Central memory CD8-positive, alpha-beta T cell (primary cell): Measurements from ENCODE around the gene RFXANK.
A peak's percentile ranks its signal among the peaks of the same experiment; 100 is the strongest.
"Not testable (repeated sequence)": the region's sequence is repeated elsewhere in the genome, so short reads cannot be mapped to it uniquely, and the experiment has no call there.

ENCODE experiments used
- ATAC-seq: fragments of 150-1000 bp; cut with Tn5 transposase; replicated peaks from 2 replicates; pipeline ENCODE4 v1.10.0; 2022; ENCODE audit warnings: mild to moderate bottlenecking, moderate FRiP score, moderate number of reproducible peaks; ENCODE audit not compliant: poor library complexity, severe bottlenecking; ENCODE audit errors: extremely low read depth
- DNase-seq, 2 donors: peaks; one replicate each; pipeline ENCODE4 v3.0.0; 2021; ENCODE audit warnings: low spot score in 2 of 2
- H3K27ac Mint-ChIP-seq: one replicate; pipeline ENCODE4 v1.8.0; 2022; ENCODE audit warnings: low read depth, mild to moderate bottlenecking, moderate library complexity, mixed read lengths
- H3K27me3 Mint-ChIP-seq: one replicate; pipeline ENCODE4 v1.8.0; 2022; ENCODE audit warnings: mixed read lengths
- H3K36me3 Mint-ChIP-seq: one replicate; pipeline ENCODE4 v1.8.0; 2022; ENCODE audit warnings: mild to moderate bottlenecking, moderate library complexity, mixed read lengths; ENCODE audit not compliant: insufficient read depth
- H3K4me1 Mint-ChIP-seq: one replicate; pipeline ENCODE4 v1.8.0; 2022; ENCODE audit warnings: mixed read lengths
- H3K4me3 Mint-ChIP-seq: one replicate; pipeline ENCODE4 v1.8.0; 2022; ENCODE audit warnings: mild to moderate bottlenecking, moderate library complexity, mixed read lengths
- H3K9me3 Mint-ChIP-seq: one replicate; pipeline ENCODE4 v1.8.0; 2022; ENCODE audit warnings: mixed read lengths

RFXANK gene

DNA sequence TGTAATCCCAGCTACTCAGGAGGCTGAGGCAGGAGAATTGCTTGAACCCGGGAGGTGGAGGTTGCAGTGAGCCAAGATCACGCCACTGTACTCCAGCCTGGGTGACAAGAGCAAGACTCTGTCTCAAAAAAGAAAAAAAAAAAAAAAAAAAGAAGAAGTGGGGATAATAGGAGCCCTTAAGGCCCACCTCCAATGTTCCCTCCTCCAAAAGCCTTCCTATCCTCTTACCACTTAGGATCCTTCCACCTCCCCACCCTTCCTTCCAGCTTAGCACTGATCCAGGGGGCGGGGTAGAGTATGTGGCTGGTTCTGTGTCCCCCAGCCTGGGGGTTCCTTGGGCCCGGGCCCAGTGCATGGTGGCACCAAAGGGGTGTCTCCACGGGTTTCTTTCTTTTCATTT, 18.8 kb upstream of the RFXANK start:
- not testable (repeated sequence) for H3K27ac Mint-ChIP-seq, DNase-seq, ATAC-seq, H3K4me3 Mint-ChIP-seq, H3K9me3 Mint-ChIP-seq, H3K36me3 Mint-ChIP-seq
- H3K4me1 Mint-ChIP-seq: peaks cover 22% of the 10 kb centered on the region
- peaks cover 12% of the 10 kb centered on the region for H3K27me3 Mint-ChIP-seq

DNA sequence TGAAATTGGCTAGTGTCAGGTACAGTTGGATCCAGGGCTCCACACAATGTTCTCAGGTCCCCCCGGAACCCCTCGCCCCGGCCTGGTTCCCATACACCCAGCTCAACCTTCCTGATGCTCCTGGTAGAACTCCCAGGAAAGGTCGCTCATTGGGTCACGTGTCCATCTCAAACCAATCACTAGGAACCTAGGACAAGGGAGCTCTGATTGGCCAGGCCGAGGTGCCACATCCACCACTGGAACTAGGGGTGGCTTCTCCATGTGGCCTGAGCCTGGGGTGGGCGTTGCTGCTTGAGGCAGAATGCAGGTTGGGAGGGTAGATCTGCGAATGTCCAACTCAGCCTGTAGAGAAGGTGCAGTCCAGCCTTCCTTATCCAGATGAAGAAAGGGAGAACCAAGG, 15.1 kb upstream of the RFXANK start:
- ATAC-seq: no peak
- no peak for DNase-seq
- no peaks in the 10 kb centered on the region for H3K27me3 Mint-ChIP-seq
- no peak overlapping the region for H3K4me3 Mint-ChIP-seq
- H3K9me3 Mint-ChIP-seq: no peaks in the 10 kb centered on the region
- H3K27ac Mint-ChIP-seq: no peak overlapping the region
- H3K4me1 Mint-ChIP-seq: no peaks in the 10 kb centered on the region
- H3K36me3 Mint-ChIP-seq: peaks cover 10% of the 10 kb centered on the region

GRCh38 chr19:19179548-19180441, 12.3 kb upstream of the RFXANK start:
- Mint-ChIP-seq H3K27ac (no peak overlapping the region), H3K4me3 (no peak overlapping the region), H3K36me3 (peaks cover 11% of the 10 kb centered on the region), H3K27me3 (no peaks in the 10 kb centered on the region), H3K4me1 (no peaks in the 10 kb centered on the region), H3K9me3 (no peaks in the 10 kb centered on the region)
- no peak for DNase-seq
- ATAC-seq: no peak

DNA sequence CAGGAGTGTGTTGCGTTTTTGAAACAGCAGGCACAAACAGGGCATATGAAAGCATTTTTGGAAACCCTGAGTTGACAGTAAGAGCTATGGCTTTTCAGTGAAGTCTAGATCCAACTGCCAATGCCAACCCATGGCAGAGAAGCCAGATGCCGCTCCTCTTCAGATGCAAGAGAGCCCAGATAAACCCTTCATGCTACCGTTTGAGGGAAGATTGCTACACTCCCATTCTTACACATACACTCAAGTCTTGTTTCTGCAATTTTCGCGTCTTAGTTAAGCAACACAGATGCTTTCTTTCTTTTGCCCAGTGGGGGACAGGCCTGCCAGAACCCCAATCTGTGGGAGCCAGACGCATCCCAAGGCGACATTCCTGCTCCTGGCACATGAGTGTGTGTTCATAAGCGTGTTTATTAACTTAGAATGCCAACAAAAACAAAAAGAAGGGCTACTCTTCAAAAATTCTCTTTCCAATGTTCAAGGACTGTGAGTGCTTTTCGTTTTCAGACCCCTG, 10.5 kb upstream of the RFXANK start:
- Mint-ChIP-seq H3K27ac (no peak overlapping the region), H3K4me3 (no peak overlapping the region), H3K9me3 (no peaks in the 10 kb centered on the region), H3K27me3 (no peaks in the 10 kb centered on the region), H3K4me1 (peaks cover 7% of the 10 kb centered on the region), H3K36me3 (peaks cover 12% of the 10 kb centered on the region)
- ATAC-seq (no peak), DNase-seq (no peak)

DNA sequence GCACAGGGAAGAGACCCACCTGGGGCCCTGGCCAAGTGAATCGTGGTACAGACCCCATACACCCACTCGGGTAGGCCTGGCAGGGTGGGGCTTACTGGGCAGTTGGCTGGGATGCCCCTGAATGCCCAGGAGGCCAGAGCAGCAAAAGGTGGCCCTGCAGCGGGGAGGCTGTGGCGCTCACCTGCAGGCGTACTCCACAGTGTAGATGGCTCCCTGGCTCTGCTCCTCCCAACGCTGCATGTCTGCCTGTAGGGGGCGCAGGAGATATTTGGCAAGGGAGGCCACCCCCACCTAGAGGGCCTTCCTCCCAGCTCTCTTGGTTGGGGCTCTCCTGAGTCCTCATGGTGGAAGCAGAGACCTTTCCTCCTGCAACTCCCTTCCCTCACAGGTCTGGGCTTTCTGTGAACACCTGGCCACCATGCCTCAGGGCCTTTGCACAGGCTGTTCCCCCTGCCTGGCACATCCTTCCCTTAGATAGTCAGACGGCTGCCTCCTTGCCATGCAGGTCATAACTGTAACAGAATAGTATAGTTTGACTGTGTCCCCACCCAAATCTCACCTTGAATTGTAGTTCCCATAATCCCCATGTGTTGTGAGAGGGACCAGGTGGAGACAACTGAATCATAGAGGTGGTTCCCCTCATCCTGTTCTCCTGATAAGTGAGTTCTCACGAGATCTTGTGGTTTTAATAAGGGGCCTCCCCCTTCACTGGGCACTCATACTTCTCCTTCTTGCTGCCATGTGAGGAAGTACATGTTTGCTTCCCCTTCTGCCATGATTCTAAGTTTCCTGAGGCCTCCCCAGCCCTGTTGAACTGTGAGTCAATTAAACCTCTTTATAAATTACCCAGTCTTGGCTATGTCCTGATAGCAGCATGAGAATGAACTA, 6.0 kb upstream of the RFXANK start:
- H3K9me3 Mint-ChIP-seq: no peaks in the 10 kb centered on the region
- peak; percentile 29 to 40 for DNase-seq
- H3K27me3 Mint-ChIP-seq: no peaks in the 10 kb centered on the region
- ATAC-seq: peak; percentile 73
- H3K4me1 Mint-ChIP-seq: peaks cover 36% of the 10 kb centered on the region
- peaks cover 13% of the 10 kb centered on the region for H3K36me3 Mint-ChIP-seq
- no peak overlapping the region for H3K4me3 Mint-ChIP-seq
- H3K27ac Mint-ChIP-seq: no peak overlapping the region

GRCh38 chr19:19186742-19187141, 5.3 kb upstream of the RFXANK start:
- peaks cover 13% of the 10 kb centered on the region for H3K36me3 Mint-ChIP-seq
- DNase-seq: no peak
- H3K27me3 Mint-ChIP-seq: no peaks in the 10 kb centered on the region
- ATAC-seq: no peak
- no peak overlapping the region for H3K4me3 Mint-ChIP-seq
- H3K4me1 Mint-ChIP-seq: peaks cover 41% of the 10 kb centered on the region
- H3K27ac Mint-ChIP-seq: no peak overlapping the region
- H3K9me3 Mint-ChIP-seq: no peaks in the 10 kb centered on the region

- peak overlapping the region; percentile 97 for H3K4me3 Mint-ChIP-seq
- no peaks in the 10 kb centered on the region for H3K9me3 Mint-ChIP-seq
- ATAC-seq: peak; percentile 2
- H3K27me3 Mint-ChIP-seq: no peaks in the 10 kb centered on the region
- peaks cover 22% of the 10 kb centered on the region for H3K36me3 Mint-ChIP-seq
- DNase-seq: no peak
- peaks cover 62% of the 10 kb centered on the region for H3K4me1 Mint-ChIP-seq
- peak overlapping the region; percentile 99 for H3K27ac Mint-ChIP-seq
These were observed 335 bp upstream of the RFXANK start for GRCh38 chr19:19191768-19192077.

GRCh38 chr19:19192910-19193423, 909 bp downstream of the RFXANK start:
- H3K36me3 Mint-ChIP-seq: peaks cover 25% of the 10 kb centered on the region
- H3K4me1 Mint-ChIP-seq: peaks cover 59% of the 10 kb centered on the region
- DNase-seq (no peak), ATAC-seq (peak; percentile 26)
- peak overlapping the region; percentile 99 for H3K27ac Mint-ChIP-seq
- H3K9me3 Mint-ChIP-seq: no peaks in the 10 kb centered on the region
- H3K27me3 Mint-ChIP-seq: no peaks in the 10 kb centered on the region
- peak overlapping the region; percentile 97 for H3K4me3 Mint-ChIP-seq

- Mint-ChIP-seq H3K27me3 (no peaks in the 10 kb centered on the region), H3K36me3 (peaks cover 24% of the 10 kb centered on the region), H3K4me1 (peaks cover 53% of the 10 kb centered on the region), H3K9me3 (no peaks in the 10 kb centered on the region), H3K4me3 (peak overlapping the region; percentile 97), H3K27ac (peak overlapping the region; percentile 99)
- ATAC-seq: no peak
- no peak for DNase-seq
These were observed 1.9 kb downstream of the RFXANK start for GRCh38 chr19:19193926-19194325.

- ATAC-seq: no peak
- peaks cover under 1% of the 10 kb centered on the region for H3K9me3 Mint-ChIP-seq
- DNase-seq: no peak
- no peaks in the 10 kb centered on the region for H3K27me3 Mint-ChIP-seq
- H3K36me3 Mint-ChIP-seq: peaks cover 14% of the 10 kb centered on the region
- peak overlapping the region; percentile 82 for H3K27ac Mint-ChIP-seq
- peaks cover 20% of the 10 kb centered on the region for H3K4me1 Mint-ChIP-seq
- H3K4me3 Mint-ChIP-seq: peak overlapping the region; percentile 89
These were observed 9.9 kb downstream of the RFXANK start for GRCh38 chr19:19201697-19202630.

DNA sequence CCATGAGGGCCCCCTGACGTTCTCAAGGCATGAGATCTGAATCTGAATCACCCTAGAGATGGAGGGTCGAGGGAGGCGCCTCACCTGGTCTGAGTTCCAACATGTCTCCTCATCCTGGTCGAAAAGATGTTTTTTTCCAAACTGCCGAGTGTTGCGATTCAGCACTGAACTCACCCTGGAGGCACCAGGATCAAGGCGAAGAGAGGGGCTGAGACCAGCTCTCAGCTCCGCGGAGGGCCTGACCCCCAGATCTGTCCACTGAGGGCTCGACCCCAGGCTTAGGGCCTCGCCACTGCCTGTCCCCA, 10.6 kb downstream of the RFXANK start:
- ATAC-seq (no peak), DNase-seq (no peak)
- peaks cover 13% of the 10 kb centered on the region for H3K36me3 Mint-ChIP-seq
- peak overlapping the region; percentile 82 for H3K27ac Mint-ChIP-seq
- H3K27me3 Mint-ChIP-seq: no peaks in the 10 kb centered on the region
- H3K9me3 Mint-ChIP-seq: peaks cover 8% of the 10 kb centered on the region
- peaks cover 27% of the 10 kb centered on the region for H3K4me1 Mint-ChIP-seq
- peak overlapping the region; percentile 89 for H3K4me3 Mint-ChIP-seq
